ENCODE measurements around the gene TMEM270. TPM values are rescaled to one million over a fixed set of nuclear protein-coding genes. Genes with fewer than 3 reads are reported as not detected.

TMEM270 gene
- total and polyA plus RNA-seq, 10 of the 15 experiments (the other 5 are each of a cell fraction or from before 2014, with no cell fraction given): not detected

DNA sequence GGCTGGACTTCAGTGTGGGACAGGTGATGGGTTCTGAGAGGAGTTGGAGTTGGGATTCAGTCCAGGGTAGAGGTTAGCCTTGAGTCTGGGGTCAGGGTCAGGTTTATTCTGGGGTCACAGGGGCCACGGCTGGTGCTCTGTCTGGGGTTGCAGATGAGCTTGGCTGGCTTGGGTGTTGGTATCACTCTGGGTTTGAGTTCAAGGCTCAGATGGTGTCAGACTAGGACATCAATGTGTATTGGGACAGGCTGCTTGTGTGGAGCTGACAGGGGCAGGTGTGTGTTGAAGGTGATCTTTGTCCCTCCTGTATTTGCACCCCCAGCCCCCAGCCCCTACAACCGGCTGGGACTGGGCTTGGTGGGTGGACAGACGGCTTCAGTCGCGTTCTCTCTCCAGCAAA lies 26.8 kb downstream of the TMEM270 start:
- in situ Hi-C loops (cut with MboI): no loop called here
- Histone ChIP-seq H3K4me1 (ENCODE audit: control insufficient read depth, insufficient read depth, low read length) (no peaks in the 10 kb centered on the region), H3K4me2 (ENCODE audit: control insufficient read depth, insufficient read depth) (no peak overlapping the region), H3K27ac (ENCODE audit: control insufficient read depth, insufficient read depth) (no peak overlapping the region), H3K79me2 (ENCODE audit: control insufficient read depth, insufficient read depth, low read length) (no peaks in the 10 kb centered on the region), H3K9me3 (replicated peaks; ENCODE audit: control insufficient read depth, insufficient read depth, low read length) (no peaks in the 10 kb centered on the region), H3K36me3 (ENCODE audit: control insufficient read depth in 2 of 2, insufficient read depth in 2 of 2, low read length in 1 of 2) (no peaks in the 10 kb centered on the region), H3K4me3 (no peak overlapping the region), H2AFZ (ENCODE audit: control insufficient read depth, low read depth, low read length) (no peak overlapping the region), H3K27me3 (replicated peaks in 1 of 2; ENCODE audit: control insufficient read depth in 2 of 2, insufficient read depth in 2 of 2, low read length in 1 of 2) (no peaks in the 10 kb centered on the region; a peak in 1 of 4 replicates), H4K20me1 (ENCODE audit: control insufficient read depth, insufficient read depth) (no peaks in the 10 kb centered on the region), H3K9ac (ENCODE audit: control insufficient read depth, insufficient read depth, low read length) (no peak overlapping the region)
- no peak for DNase-seq (ENCODE audit: low read depth, low spot score)
- FAIRE-seq: no peak
- no peak for ATAC-seq
- 1% methylated on average over 5 of the region's 5 CpGs for whole genome bisulfite sequencing (ENCODE audit: insufficient coverage, insufficient replicate concordance, low lambda C conversion rate, missing lambda C conversion rate)
- ChIA-PET SMC1A (ENCODE audit: uncharacterized antibody, unreplicated experiment) (no interaction called here), RAD21 (ENCODE audit: unreplicated experiment) (no interaction called here), CTCF (interaction anchor here (0.9 kb wide), 1 partner anchor 92 kb away, joined by 3 read pairs; no protein-coding TSS in a partner anchor), POLR2A (no interaction called here)
- BruUV-seq (replicated peaks): no TSS peak
- intact Hi-C loops (cut with micrococcal nuclease; ENCODE audit: unreplicated experiment): no loop called here
- no peak for TF ChIP-seq IKZF1 (conservative IDR thresholded peaks at IDR 0.05)
- no peak for TF ChIP-seq ATF2 (IDR thresholded peaks at IDR 0.05; ENCODE audit: low read length)
- TF ChIP-seq, protein P1, sequence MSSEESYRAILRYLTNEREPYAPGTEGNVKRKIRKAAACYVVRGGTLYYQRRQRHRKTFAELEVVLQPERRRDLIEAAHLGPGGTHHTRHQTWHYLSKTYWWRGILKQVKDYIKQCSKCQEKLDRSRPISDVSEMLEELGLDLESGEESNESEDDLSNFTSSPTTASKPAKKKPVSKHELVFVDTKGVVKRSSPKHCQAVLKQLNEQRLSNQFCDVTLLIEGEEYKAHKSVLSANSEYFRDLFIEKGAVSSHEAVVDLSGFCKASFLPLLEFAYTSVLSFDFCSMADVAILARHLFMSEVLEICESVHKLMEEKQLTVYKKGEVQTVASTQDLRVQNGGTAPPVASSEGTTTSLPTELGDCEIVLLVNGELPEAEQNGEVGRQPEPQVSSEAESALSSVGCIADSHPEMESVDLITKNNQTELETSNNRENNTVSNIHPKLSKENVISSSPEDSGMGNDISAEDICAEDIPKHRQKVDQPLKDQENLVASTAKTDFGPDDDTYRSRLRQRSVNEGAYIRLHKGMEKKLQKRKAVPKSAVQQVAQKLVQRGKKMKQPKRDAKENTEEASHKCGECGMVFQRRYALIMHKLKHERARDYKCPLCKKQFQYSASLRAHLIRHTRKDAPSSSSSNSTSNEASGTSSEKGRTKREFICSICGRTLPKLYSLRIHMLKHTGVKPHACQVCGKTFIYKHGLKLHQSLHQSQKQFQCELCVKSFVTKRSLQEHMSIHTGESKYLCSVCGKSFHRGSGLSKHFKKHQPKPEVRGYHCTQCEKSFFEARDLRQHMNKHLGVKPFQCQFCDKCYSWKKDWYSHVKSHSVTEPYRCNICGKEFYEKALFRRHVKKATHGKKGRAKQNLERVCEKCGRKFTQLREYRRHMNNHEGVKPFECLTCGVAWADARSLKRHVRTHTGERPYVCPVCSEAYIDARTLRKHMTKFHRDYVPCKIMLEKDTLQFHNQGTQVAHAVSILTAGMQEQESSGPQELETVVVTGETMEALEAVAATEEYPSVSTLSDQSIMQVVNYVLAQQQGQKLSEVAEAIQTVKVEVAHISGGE (CRISPR knock-in tag; IDR thresholded peaks at IDR 0.05): no peak
- no peak for TF ChIP-seq CREB1 (IDR thresholded peaks at IDR 0.05; ENCODE audit: low read depth)
- TF ChIP-seq, protein P2, sequence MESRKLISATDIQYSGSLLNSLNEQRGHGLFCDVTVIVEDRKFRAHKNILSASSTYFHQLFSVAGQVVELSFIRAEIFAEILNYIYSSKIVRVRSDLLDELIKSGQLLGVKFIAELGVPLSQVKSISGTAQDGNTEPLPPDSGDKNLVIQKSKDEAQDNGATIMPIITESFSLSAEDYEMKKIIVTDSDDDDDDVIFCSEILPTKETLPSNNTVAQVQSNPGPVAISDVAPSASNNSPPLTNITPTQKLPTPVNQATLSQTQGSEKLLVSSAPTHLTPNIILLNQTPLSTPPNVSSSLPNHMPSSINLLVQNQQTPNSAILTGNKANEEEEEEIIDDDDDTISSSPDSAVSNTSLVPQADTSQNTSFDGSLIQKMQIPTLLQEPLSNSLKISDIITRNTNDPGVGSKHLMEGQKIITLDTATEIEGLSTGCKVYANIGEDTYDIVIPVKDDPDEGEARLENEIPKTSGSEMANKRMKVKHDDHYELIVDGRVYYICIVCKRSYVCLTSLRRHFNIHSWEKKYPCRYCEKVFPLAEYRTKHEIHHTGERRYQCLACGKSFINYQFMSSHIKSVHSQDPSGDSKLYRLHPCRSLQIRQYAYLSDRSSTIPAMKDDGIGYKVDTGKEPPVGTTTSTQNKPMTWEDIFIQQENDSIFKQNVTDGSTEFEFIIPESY (IDR thresholded peaks at IDR 0.05): no peak
- no peak for TF ChIP-seq KLF5 (IDR thresholded peaks at IDR 0.05; ENCODE audit: partially characterized antibody)
- TF ChIP-seq SUPT20H (IDR thresholded peaks at IDR 0.05; ENCODE audit: borderline replicate concordance, control insufficient read depth, low read depth, low read length): no peak
- TF ChIP-seq, protein P3, sequence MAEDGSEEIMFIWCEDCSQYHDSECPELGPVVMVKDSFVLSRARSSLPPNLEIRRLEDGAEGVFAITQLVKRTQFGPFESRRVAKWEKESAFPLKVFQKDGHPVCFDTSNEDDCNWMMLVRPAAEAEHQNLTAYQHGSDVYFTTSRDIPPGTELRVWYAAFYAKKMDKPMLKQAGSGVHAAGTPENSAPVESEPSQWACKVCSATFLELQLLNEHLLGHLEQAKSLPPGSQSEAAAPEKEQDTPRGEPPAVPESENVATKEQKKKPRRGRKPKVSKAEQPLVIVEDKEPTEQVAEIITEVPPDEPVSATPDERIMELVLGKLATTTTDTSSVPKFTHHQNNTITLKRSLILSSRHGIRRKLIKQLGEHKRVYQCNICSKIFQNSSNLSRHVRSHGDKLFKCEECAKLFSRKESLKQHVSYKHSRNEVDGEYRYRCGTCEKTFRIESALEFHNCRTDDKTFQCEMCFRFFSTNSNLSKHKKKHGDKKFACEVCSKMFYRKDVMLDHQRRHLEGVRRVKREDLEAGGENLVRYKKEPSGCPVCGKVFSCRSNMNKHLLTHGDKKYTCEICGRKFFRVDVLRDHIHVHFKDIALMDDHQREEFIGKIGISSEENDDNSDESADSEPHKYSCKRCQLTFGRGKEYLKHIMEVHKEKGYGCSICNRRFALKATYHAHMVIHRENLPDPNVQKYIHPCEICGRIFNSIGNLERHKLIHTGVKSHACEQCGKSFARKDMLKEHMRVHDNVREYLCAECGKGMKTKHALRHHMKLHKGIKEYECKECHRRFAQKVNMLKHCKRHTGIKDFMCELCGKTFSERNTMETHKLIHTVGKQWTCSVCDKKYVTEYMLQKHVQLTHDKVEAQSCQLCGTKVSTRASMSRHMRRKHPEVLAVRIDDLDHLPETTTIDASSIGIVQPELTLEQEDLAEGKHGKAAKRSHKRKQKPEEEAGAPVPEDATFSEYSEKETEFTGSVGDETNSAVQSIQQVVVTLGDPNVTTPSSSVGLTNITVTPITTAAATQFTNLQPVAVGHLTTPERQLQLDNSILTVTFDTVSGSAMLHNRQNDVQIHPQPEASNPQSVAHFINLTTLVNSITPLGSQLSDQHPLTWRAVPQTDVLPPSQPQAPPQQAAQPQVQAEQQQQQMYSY (CRISPR knock-in tag; IDR thresholded peaks at IDR 0.05): no peak
- TF ChIP-seq BACH1 (IDR thresholded peaks at IDR 0.05; ENCODE audit: borderline replicate concordance): no peak
- no peak for TF ChIP-seq LARP7 (IDR thresholded peaks at IDR 0.05)
- no peak for TF ChIP-seq NFIC (IDR thresholded peaks at IDR 0.05; ENCODE audit: low read depth, low read length)
- TF ChIP-seq MXI1 (IDR thresholded peaks at IDR 0.05; ENCODE audit: low read depth, low read length): no peak
- no peak for TF ChIP-seq JUND (IDR thresholded peaks at IDR 0.05; ENCODE audit: low read depth, low read length)
- no peak for TF ChIP-seq POU2F2 (IDR thresholded peaks at IDR 0.05; ENCODE audit: borderline replicate concordance, low read depth, low read length)
- TF ChIP-seq CHD4 (IDR thresholded peaks at IDR 0.05): no peak
